H9 (cell line): ENCODE data around the gene TEX264. TPM values are rescaled to one million over a fixed set of nuclear protein-coding genes. Genes with fewer than 3 reads are reported as not detected.

Experiments
- DNase-seq: peaks from one replicate; pipeline ENCODE4 v3.0.0-alpha.2; 2017
- H2AFZ ChIP-seq: one replicate; pipeline ENCODE4 v1.6.1; 2013; ENCODE audit warnings: mild to moderate bottlenecking, low read length, control low read depth, moderate library complexity
- H2AK5ac ChIP-seq: 2 replicates; pipeline ENCODE4 v1.6.1; 2013; ENCODE audit warnings: low read length, control low read depth, mixed read lengths; ENCODE audit not compliant: insufficient read length
- H2BK120ac ChIP-seq: one replicate; pipeline ENCODE4 v1.6.1; 2013; ENCODE audit warnings: low read depth, mild to moderate bottlenecking, low read length, control low read depth, inconsistent platforms; ENCODE audit not compliant: poor library complexity, severe bottlenecking
- H2BK12ac ChIP-seq: 2 replicates; pipeline ENCODE4 v1.6.1; 2013; ENCODE audit warnings: low read length, control low read depth, mixed read lengths, low read depth; ENCODE audit not compliant: insufficient read length
- H2BK15ac ChIP-seq: 2 replicates; pipeline ENCODE4 v1.6.1; 2013; ENCODE audit warnings: low read depth, low read length, control low read depth
- H2BK20ac ChIP-seq: one replicate; pipeline ENCODE4 v1.6.1; 2013; ENCODE audit warnings: low read depth, mild to moderate bottlenecking, low read length, control low read depth, inconsistent platforms; ENCODE audit not compliant: poor library complexity, severe bottlenecking
- H2BK5ac ChIP-seq: 2 replicates; pipeline ENCODE4 v1.6.1; 2013; ENCODE audit warnings: low read length, control low read depth, mixed read lengths; ENCODE audit not compliant: insufficient read length
- H3K14ac ChIP-seq: 2 replicates; pipeline ENCODE4 v1.6.1; 2013; ENCODE audit warnings: low read length, control low read depth; ENCODE audit not compliant: insufficient read depth
- H3K18ac ChIP-seq: 2 replicates; pipeline ENCODE4 v1.6.1; 2013; ENCODE audit warnings: low read depth, mild to moderate bottlenecking, mixed read lengths, low read length, control low read depth; ENCODE audit not compliant: insufficient read length
- H3K23ac ChIP-seq: 2 replicates; pipeline ENCODE4 v1.6.1; 2013; ENCODE audit warnings: low read length, control low read depth, mixed read lengths, low read depth; ENCODE audit not compliant: insufficient read length
- H3K23me2 ChIP-seq: 2 replicates; pipeline ENCODE4 v1.6.1; 2013; ENCODE audit warnings: low read depth, mild to moderate bottlenecking, mixed read lengths, low read length, control low read depth; ENCODE audit not compliant: insufficient read length, poor library complexity, severe bottlenecking
- H3K27ac ChIP-seq: 2 replicates; pipeline ENCODE4 v1.5.1; 2013; ENCODE audit warnings: low read length, control low read depth, mixed read lengths, low read depth; ENCODE audit not compliant: insufficient read length
- H3K27me3 ChIP-seq: 2 replicates; pipeline ENCODE4 v1.6.1; 2013; ENCODE audit warnings: low read length, control low read depth, inconsistent platforms; ENCODE audit not compliant: insufficient read depth
- H3K4ac ChIP-seq: 2 replicates; pipeline ENCODE4 v1.6.1; 2013; ENCODE audit warnings: low read depth, mild to moderate bottlenecking, control low read depth, inconsistent platforms, low read length, moderate library complexity
- H3K4me1 ChIP-seq: 2 replicates; pipeline ENCODE4 v1.6.1; 2013; ENCODE audit warnings: low read length, control low read depth, inconsistent platforms; ENCODE audit not compliant: insufficient read depth
- H3K4me2 ChIP-seq: 2 replicates; pipeline ENCODE4 v1.6.1; 2013; ENCODE audit warnings: low read length, control low read depth, mixed read lengths; ENCODE audit not compliant: insufficient read length, insufficient read depth
- H3K56ac ChIP-seq: 2 replicates; pipeline ENCODE4 v1.6.1; 2013; ENCODE audit warnings: low read depth, mild to moderate bottlenecking, mixed read lengths, low read length, control low read depth; ENCODE audit not compliant: insufficient read length
- H3K79me1 ChIP-seq: 2 replicates; pipeline ENCODE4 v1.6.1; 2013; ENCODE audit warnings: low read depth, mild to moderate bottlenecking, moderate library complexity, low read length, control low read depth, inconsistent platforms; ENCODE audit not compliant: insufficient read depth, poor library complexity, severe bottlenecking
- H3K79me2 ChIP-seq: 2 replicates; pipeline ENCODE4 v1.6.1; 2013; ENCODE audit warnings: low read length, control low read depth, inconsistent platforms; ENCODE audit not compliant: insufficient read depth
- H3K9ac ChIP-seq: 2 replicates; pipeline ENCODE4 v1.6.1; 2013; ENCODE audit warnings: low read length, control low read depth, mixed read lengths; ENCODE audit not compliant: insufficient read length; ENCODE audit errors: extremely low read depth
- H3K9me3 ChIP-seq: one replicate; pipeline ENCODE4 v1.6.1; 2013; ENCODE audit warnings: low read depth, low read length, inconsistent platforms; ENCODE audit not compliant: control insufficient read depth
- H3T11ph ChIP-seq: one replicate; pipeline ENCODE4 v1.6.1; 2013; ENCODE audit warnings: mild to moderate bottlenecking, low read length, control low read depth, inconsistent platforms
- H4K20me1 ChIP-seq: one replicate; pipeline ENCODE4 v1.6.1; 2013; ENCODE audit not compliant: control insufficient read depth, insufficient read length, insufficient read depth
- H4K5ac ChIP-seq: 2 replicates; pipeline ENCODE4 v1.6.1; 2013; ENCODE audit warnings: low read depth, mild to moderate bottlenecking, mixed read lengths, low read length, control low read depth; ENCODE audit not compliant: insufficient read length
- H4K8ac ChIP-seq: replicated peaks from 2 replicates; pipeline ENCODE4 v1.6.1; 2013; ENCODE audit warnings: low read length, control low read depth, mixed read lengths, low read depth; ENCODE audit not compliant: insufficient read length
- H4K91ac ChIP-seq: 2 replicates; pipeline ENCODE4 v1.6.1; 2013; ENCODE audit warnings: low read depth, mild to moderate bottlenecking, moderate library complexity, mixed read lengths, low read length, control low read depth; ENCODE audit not compliant: insufficient read length
- H3K27ac Mint-ChIP-seq, 3 experiments: 2 replicates in 2 of 3; 3 replicates in 1 of 3; pipeline ENCODE4 v1.8.0; 2020 to 2021; ENCODE audit warnings: mixed read lengths in 3 of 3, mild to moderate bottlenecking in 1 of 3, moderate library complexity in 1 of 3
- H3K27me3 Mint-ChIP-seq: 2 replicates; pipeline ENCODE4 v1.8.0; 2021; ENCODE audit warnings: low read depth, mild to moderate bottlenecking, moderate library complexity, mixed read lengths
- H3K36me3 Mint-ChIP-seq, 3 experiments: 2 replicates in 2 of 3; 3 replicates in 1 of 3; pipeline ENCODE4 v1.8.0; 2020 to 2021; ENCODE audit warnings: low read depth in 3 of 3, mixed read lengths in 3 of 3; ENCODE audit not compliant: insufficient read depth in 1 of 3
- H3K4me1 Mint-ChIP-seq, 2 experiments: 2 replicates each; pipeline ENCODE4 v1.8.0; 2020; ENCODE audit warnings: mixed read lengths in 2 of 2
- H3K4me3 Mint-ChIP-seq, 2 experiments: 2 replicates in 1 of 2; 3 replicates in 1 of 2; pipeline ENCODE4 v1.8.0; 2020 to 2021; ENCODE audit warnings: mild to moderate bottlenecking in 2 of 2, mixed read lengths in 2 of 2, moderate library complexity in 1 of 2
- H3K9me3 Mint-ChIP-seq, 2 experiments: 2 replicates in 1 of 2; 3 replicates in 1 of 2; pipeline ENCODE4 v1.8.0; 2020; ENCODE audit warnings: mild to moderate bottlenecking in 2 of 2, mixed read lengths in 2 of 2, moderate library complexity in 1 of 2
- WGBS: extraction: QIAGEN DNeasy Blood & Tissue Kit; methylation state at CpG from one replicate; pipeline ENCODE4 v1.1.7; 2013; ENCODE audit warnings: missing lambda C conversion rate, low lambda C conversion rate, mixed read lengths; ENCODE audit not compliant: insufficient read length; ENCODE audit errors: extremely low coverage; 5-methylcytosine and 5-hydroxymethylcytosine counted together
- total RNA-seq: library from RNA; stranded (reverse); gene quantifications from 2 replicates; pipeline ENCODE4 v1.2.1, GENCODE V29; 2021
- TF ChIP-seq, protein P1 (sequence below): fragments of 200-600 bp; sonication (generic); conservative IDR thresholded peaks from 3 replicates; pipeline ENCODE4 v1.8.0; 2021; ENCODE audit warnings: antibody characterized with exemption, mild to moderate bottlenecking

Gene TEX264
- total RNA-seq, 1 experiment from 2014 or later: 17.3 TPM

DNA sequence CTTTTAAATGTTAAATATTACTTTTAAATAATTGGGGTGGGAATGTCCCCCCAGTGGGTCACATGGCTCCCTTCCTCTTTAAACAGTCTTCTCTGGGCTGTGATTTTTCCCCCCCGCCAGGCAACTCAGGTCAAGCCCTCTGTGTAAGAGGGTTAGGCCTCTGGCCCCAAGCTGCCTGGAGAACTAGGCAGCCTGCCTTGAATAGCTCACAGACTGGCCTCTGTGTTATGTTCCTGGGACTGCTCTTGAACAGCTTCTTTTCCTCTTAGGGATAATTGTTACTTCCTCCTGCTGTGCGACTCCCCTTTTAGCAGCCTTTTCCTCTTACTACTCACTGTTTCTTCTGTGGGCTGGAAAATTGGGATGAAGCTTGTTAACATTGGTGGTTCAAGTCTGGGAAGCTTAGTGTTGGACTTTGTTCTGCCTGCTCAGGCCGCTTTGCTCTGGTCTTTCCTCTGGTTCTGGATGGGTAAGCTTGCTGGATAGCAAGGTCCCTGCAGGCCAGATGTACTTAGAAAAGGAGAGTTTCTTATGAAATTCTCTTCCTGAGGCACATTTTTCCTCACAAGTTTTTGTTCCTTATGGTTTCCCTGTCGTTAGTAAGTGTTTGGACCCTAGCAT lies 2.2 kb downstream of the TEX264 start:
- no peak overlapping the region for H4K5ac ChIP-seq
- no peak overlapping the region for H2BK120ac ChIP-seq
- H2BK5ac ChIP-seq: no peak overlapping the region
- no peak overlapping the region for H3K27ac Mint-ChIP-seq
- peaks cover 8% of the 10 kb centered on the region for H3K23me2 ChIP-seq
- DNase-seq: no peak
- no peak overlapping the region for H2AFZ ChIP-seq
- no peaks in the 10 kb centered on the region for H3K9me3 ChIP-seq
- H3K56ac ChIP-seq: no peak overlapping the region
- no peaks in the 10 kb centered on the region for H4K20me1 ChIP-seq
- no CpG with 5 or more reads among the region's 4 CpGs for WGBS
- H3K4ac ChIP-seq: no peak overlapping the region
- H2BK12ac ChIP-seq: no peak overlapping the region
- H3K23ac ChIP-seq: no peak overlapping the region
- no peak overlapping the region for H4K91ac ChIP-seq
- H4K8ac ChIP-seq: no peak overlapping the region
- H3K79me1 ChIP-seq: no peaks in the 10 kb centered on the region
- no peak overlapping the region for H3T11ph ChIP-seq
- no peaks in the 10 kb centered on the region for H3K27me3 ChIP-seq
- no peak overlapping the region for H3K9ac ChIP-seq
- no peak overlapping the region for H3K4me2 ChIP-seq
- TF ChIP-seq, protein P1, sequence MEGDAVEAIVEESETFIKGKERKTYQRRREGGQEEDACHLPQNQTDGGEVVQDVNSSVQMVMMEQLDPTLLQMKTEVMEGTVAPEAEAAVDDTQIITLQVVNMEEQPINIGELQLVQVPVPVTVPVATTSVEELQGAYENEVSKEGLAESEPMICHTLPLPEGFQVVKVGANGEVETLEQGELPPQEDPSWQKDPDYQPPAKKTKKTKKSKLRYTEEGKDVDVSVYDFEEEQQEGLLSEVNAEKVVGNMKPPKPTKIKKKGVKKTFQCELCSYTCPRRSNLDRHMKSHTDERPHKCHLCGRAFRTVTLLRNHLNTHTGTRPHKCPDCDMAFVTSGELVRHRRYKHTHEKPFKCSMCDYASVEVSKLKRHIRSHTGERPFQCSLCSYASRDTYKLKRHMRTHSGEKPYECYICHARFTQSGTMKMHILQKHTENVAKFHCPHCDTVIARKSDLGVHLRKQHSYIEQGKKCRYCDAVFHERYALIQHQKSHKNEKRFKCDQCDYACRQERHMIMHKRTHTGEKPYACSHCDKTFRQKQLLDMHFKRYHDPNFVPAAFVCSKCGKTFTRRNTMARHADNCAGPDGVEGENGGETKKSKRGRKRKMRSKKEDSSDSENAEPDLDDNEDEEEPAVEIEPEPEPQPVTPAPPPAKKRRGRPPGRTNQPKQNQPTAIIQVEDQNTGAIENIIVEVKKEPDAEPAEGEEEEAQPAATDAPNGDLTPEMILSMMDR: no peak
- no peaks in the 10 kb centered on the region for H3K36me3 Mint-ChIP-seq
- no peak overlapping the region for H3K27ac ChIP-seq
- peaks cover 29 to 30% of the 10 kb centered on the region in 2 experiments for H3K4me1 Mint-ChIP-seq
- H2AK5ac ChIP-seq: no peak overlapping the region
- H3K4me1 ChIP-seq: 0 out of 2 replicates have a peak, but pooled peaks cover 2% of the 10 kb centered on the region
- H3K14ac ChIP-seq: no peak overlapping the region
- H3K18ac ChIP-seq: no peak overlapping the region
- no peak overlapping the region for H2BK20ac ChIP-seq
- H3K27me3 Mint-ChIP-seq: peaks cover 6% of the 10 kb centered on the region
- peak overlapping the region in 1 of 2 experiments; percentile 14; a peak in 2 of 5 replicates for H3K4me3 Mint-ChIP-seq
- H2BK15ac ChIP-seq: no peak overlapping the region
- H3K9me3 Mint-ChIP-seq: no peaks in the 10 kb centered on the region
- H3K79me2 ChIP-seq: no peaks in the 10 kb centered on the region
